HG03469 (cell line): ENCODE measurements around the gene GARNL3.
A peak's percentile ranks its signal among the peaks of the same experiment; 100 is the strongest.

Experiments used
- ATAC-seq: cut with Tn5 transposase; IDR thresholded peaks from one replicate; pipeline ENCODE4 v1.9.1; 2021; ENCODE audit warnings: mild to moderate bottlenecking, moderate library complexity, moderate number of reproducible peaks; ENCODE audit not compliant: unreplicated experiment

The GARNL3 gene

GRCh38 chr9:127233989-127234388 lies 30.6 kb upstream of the GARNL3 start:
- no peak for ATAC-seq

- ATAC-seq = no peak
Observed at GRCh38 chr9:127237801-127238200, 26.8 kb upstream of the GARNL3 start.

- no peak for ATAC-seq
Observed at GRCh38 chr9:127241354-127241753, 23.2 kb upstream of the GARNL3 start.

DNA sequence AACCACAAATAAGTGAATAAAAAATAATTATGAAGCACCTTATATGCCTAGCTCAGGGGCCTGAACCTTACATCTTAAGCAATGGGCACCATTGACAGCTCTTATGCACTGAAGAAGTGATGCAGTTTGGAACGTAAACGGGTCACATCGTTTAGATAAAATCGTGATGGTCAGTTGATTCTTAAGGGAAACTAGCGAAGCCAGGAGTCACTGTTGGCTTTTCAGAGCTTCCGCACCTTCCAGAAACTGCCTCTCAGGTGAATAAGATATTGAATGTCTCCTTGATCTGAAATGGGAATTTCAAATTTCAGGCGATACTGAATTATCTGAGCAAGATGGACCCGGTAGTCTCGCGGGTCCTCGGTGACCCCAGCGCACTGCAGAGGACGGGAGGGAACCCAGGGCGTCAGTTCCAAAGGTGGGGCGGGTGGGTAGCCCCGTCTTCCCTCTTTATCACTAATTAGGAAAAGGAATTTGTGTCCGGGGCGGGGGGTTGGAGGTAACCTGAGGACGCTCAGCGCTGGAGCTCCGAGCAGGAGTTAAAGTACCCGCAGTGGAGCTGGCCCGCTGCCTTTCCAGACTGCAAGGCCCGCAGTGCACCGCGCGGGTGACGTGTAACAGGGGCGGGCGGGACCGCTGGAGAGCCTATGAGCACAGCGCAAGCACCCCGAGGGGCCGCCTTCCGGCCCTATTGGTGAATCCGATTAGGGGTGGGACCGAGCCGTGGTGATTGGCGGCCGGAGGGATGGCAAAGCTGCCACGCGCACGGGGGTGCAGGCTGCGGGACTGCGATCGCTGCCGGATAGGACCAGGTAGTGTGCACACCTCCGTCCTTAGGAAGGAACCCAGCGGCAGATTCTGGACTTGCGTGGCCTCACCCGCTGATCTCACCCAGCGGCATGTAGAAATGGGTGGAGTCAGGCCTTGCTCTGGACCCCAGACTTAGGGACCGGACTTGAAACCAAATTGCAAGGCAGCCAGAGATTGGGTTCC lies 19.7 kb upstream of the GARNL3 start:
- ATAC-seq = peak; percentile 91

GRCh38 chr9:127245637-127246164 lies 18.9 kb upstream of the GARNL3 start:
- no peak for ATAC-seq

DNA sequence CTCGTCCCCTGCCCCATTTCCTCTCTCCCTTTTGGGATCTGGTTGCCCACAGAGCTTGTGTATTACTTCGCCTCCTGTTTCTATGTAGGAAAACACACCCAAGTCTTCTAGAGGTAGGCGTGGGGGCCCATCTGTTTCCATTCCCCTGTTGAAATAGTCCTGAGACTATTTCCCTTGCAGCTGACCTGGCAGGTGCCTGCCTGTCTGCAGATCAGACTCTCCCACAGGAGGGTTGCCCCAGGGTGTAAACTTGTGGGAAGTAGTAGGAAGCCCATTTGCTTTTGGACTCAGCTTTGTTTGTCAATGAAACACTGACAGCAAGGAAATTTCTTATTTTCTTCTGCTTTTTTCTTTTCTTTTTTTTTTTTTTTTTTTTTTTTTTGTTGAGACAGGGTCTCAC lies 16.3 kb upstream of the GARNL3 start:
- ATAC-seq = no peak

- ATAC-seq = no peak
Observed at GRCh38 chr9:127249877-127250276, 14.7 kb upstream of the GARNL3 start.

DNA sequence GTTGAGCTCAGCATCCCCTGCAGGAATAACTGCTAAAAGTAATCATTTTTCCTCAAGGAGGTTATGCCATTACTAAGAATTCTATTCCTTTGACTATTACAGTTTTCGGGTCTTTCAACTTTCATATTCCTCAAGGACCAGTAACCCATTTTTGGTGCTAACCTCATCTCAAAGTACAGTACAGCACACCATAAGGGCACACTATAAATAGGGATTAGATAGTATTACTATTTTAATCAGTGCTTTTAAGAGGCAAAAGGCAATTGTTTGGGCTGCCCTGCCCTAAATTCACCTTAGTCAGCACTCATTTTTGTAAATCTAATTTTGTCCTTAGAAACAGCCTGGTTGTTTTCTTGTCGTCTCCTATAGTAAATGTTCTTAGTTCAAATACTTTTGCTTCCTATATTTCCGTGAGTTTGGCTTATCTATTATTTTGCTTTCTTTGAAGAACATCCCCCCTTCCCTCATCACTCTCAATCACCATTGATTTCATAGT lies 13.6 kb upstream of the GARNL3 start:
- no peak for ATAC-seq

DNA sequence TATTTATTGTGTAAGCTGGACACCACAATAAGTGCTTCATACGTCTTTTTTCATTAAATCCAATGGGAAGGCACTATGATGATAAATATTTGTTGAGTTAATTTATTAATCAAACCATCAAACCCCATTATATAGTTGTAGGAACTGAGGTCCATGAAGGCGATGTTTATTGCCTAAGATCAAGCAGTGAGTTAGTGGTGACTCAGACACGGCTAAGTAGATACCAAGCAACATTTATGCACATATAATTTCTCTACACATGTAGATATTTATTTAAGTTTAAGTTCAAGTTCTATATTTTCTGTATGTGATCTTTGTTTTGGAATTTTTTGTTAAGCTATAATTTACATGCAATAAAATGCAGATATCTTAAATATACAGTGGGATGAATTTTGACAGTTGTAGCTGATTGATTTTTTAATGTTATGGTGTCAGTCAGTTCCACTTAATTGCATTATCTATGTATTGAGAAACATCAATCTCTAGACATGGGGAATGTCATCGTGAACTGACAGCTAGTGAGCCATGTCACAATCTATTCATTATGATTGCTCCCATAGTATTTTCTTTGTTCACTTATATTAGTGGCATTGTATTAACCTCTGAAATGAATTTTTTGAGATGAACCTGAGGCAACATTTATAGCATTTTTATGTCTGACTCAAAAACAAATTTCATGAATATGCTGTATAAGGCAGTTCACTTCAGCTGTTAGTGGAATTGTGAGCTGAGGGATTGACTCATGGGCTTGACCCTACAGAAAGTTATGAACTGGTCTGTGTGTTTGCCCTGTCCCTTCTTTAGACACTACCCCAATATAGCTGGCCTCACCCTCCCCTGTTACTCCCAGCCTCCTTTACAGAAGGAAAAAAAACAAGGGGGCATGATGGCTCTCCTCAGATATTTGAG lies 11.9 kb upstream of the GARNL3 start:
- ATAC-seq = no peak

GRCh38 chr9:127253446-127253845 lies 11.1 kb upstream of the GARNL3 start:
- ATAC-seq = no peak

GRCh38 chr9:127255692-127256091 lies 8.9 kb upstream of the GARNL3 start:
- ATAC-seq = no peak

DNA sequence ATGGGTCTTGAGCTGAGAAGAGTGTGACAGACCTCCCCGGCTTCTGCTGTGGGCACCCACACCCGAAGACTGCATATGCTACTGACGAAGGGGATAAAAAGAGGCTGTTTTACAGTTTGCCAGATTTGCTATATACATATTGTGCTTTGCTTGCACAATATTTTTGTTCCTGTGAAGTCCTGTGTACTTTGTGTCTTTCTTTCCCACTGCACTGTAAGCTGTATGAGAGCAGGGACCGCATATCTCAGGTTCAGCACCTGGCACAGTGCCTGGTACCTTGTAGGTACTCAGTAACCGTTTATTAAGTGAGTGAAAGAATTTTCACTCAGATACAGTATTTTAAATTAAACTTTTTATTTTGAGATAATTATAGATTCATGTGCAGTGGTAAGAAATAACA lies 8.2 kb upstream of the GARNL3 start:
- ATAC-seq = no peak

- ATAC-seq = no peak
Observed at GRCh38 chr9:127258606-127259471, 5.7 kb upstream of the GARNL3 start.

DNA sequence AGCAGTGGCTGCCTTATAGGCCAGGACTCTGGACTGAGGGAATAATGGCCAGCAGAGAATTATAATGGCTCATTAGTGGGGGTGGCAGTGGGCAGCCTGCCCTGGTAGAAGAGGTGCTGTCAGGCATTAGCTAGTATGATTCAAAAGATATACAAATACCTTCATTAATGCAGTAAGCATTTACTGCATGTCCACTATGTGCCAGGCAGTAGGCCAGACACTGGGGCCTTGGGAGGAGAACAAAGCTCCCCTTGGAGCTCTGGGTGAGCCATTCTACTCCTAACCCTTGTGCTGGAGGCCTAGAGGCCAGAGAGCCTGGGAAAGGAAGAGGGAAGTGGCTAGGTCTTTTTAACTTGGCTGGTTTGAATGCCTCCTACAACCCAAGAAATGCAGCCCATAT lies 2.0 kb upstream of the GARNL3 start:
- no peak for ATAC-seq

DNA sequence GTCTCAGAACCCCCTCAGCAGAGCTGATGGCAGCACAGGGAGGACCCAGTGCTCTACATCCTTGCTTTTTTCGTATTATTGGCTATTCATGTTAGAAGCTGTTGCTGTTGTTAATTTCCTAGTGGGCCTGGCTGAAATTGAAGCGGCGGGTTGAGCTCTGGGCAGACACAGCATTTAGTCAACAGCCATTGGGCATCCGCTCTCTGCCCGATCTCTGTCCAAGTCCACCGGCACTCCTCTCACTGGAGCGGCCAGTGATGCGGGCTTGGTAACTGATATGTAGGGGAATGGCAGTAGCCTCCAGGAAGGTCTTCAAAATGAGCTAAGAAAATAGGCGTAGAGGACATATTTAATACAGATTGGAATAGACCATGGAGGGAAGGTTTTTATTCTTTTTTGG lies 1.3 kb upstream of the GARNL3 start:
- ATAC-seq = no peak

- ATAC-seq = no peak
Observed at GRCh38 chr9:127263664-127264063, 910 bp upstream of the GARNL3 start.

DNA sequence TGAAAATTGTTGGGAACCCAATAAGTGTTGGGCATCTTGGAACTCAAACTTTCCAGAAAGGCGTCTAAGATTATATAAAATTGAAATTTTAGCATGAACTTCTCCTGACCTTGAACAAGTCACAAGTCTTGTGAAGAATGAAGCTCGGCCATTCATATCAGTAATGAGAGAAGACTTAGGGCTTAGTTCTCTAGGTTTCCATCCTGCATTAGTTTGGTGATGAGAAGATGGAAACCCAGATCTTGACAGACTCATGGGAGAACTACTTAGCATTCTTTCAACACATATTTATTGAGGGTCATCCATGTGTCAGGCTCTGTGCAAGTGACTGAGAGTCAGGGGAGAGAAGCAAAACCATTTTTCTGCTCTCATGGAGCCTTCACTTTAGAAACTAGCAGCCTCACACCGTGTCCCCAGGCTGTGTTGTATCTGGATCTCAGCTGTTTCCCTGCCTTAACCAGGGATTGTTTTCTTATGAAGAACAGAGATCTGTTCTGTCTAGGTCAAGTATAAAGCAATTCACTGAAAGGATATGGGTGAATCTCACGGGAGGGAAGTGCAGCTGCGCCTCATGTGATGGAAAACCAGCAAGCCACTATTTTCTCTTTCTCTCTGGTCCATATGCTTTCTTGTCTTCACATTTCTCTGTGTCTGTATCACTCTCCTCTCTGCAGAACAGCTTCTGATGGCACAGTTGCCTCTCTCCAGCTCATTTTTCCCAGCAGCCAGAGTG lies 3.4 kb downstream of the GARNL3 start:
- no peak for ATAC-seq

GRCh38 chr9:127269449-127269848 lies 4.9 kb downstream of the GARNL3 start:
- no peak for ATAC-seq

DNA sequence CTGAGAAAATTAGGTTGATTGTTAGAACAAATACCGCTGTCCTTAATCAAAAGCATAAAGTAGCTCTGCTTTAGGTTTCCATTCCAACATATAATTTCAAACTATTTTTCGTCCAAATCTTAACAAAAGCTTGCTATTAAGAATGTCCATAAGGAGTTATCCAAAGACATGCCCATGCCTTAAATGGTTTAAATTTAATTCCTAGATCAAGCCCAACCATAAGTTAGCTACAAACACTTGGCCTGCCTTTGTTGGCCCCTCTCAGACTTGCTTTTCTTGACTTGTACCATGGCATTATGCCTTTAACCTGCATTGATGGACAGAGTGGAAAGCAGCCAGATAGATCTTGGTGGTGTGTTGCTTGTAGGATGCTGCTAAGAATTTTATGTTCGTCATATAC lies 8.8 kb downstream of the GARNL3 start:
- ATAC-seq = no peak

DNA sequence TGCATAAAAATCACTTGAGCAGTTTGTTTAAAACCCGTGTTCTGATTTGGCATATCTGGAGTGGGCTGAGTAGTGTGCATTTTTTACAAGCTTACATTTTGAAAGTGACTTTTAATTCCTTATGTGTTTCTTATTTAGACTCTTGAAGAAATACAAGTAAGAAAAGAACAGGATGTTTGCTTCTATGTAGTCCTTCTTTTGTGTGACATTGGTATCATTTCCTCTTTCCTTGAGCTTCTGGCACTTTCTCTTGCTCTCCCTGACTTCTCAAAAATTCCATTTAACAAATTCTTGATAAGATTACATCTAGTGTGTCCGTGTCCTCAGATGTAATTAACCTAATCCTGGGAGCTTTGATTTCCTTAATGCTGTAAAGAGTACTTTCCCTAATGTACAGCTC lies 12.5 kb downstream of the GARNL3 start:
- no peak for ATAC-seq
